Measurements from ENCODE around the gene COQ4. TPM values are rescaled to one million over a fixed set of nuclear protein-coding genes. Genes with fewer than 3 reads are reported as not detected.

The COQ4 gene
- total and polyA plus RNA-seq, 4 donors: 12.8 to 53.3 (median 33.8) TPM

DNA sequence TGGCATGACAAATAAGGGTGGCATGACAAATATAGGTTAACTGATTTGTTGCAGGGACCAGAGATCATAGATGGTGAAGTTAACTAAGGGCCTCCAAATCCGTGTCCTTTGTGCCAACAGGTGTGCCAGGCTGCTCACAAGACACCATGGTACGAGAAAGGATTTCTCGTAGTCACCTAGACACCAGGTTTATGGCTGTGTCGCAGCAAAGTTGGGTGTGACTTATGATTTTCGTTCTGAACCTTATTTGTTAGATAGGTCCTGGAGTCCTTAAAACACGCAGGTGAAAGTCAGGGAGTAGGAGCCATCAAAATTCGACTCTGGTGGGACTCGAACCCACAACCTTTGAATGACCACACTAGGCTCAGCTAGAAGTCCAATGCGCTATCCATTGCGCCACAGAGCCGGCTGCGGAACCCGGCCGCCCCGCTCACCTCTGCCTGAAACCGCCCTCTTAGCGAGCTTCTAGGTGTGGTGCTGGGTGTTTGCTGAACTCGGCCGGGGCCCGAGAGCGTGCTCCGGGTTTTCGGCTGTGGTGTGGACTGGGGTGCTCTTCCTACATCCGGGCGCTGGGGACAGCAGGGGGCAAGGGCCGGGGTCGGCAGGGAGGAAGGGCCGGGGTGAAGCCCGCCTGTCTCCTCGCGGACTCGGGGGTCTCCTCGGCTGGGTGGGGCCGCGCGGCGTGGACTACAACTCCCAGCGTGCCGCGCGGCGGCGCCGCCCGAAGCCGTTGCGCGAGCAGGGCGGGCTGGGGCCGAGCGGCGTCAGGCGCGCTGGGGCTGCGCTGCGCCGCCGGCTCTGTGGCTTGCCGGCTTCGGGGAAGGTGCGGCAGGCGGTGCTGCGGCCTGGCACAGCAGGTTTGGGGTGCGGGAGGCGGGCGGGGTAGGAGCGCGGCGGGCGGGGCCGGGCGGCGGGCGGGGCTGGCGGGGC is 17.4 kb downstream of the COQ4 start, which contains the start of gene SLC27A4:
SLC27A4 (plus strand) TSS at position 767 of the 930 bp plus-strand sequence. CDS start 2,606 bp downstream, outside the sequence.
- TF ChIP-seq, protein P1, sequence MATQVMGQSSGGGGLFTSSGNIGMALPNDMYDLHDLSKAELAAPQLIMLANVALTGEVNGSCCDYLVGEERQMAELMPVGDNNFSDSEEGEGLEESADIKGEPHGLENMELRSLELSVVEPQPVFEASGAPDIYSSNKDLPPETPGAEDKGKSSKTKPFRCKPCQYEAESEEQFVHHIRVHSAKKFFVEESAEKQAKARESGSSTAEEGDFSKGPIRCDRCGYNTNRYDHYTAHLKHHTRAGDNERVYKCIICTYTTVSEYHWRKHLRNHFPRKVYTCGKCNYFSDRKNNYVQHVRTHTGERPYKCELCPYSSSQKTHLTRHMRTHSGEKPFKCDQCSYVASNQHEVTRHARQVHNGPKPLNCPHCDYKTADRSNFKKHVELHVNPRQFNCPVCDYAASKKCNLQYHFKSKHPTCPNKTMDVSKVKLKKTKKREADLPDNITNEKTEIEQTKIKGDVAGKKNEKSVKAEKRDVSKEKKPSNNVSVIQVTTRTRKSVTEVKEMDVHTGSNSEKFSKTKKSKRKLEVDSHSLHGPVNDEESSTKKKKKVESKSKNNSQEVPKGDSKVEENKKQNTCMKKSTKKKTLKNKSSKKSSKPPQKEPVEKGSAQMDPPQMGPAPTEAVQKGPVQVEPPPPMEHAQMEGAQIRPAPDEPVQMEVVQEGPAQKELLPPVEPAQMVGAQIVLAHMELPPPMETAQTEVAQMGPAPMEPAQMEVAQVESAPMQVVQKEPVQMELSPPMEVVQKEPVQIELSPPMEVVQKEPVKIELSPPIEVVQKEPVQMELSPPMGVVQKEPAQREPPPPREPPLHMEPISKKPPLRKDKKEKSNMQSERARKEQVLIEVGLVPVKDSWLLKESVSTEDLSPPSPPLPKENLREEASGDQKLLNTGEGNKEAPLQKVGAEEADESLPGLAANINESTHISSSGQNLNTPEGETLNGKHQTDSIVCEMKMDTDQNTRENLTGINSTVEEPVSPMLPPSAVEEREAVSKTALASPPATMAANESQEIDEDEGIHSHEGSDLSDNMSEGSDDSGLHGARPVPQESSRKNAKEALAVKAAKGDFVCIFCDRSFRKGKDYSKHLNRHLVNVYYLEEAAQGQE (IDR thresholded peaks at IDR 0.05): no peak
- TF ChIP-seq HNF4A (conservative IDR thresholded peaks at IDR 0.05): peak; percentile 27
- TF ChIP-seq ATF3 (IDR thresholded peaks at IDR 0.05): peak; percentile 77
- TF ChIP-seq FOXA1 (IDR thresholded peaks at IDR 0.05): no peak
- no peak for TF ChIP-seq FOXA2 (IDR thresholded peaks at IDR 0.05)
- peak; percentile 56 for TF ChIP-seq YY1 (IDR thresholded peaks at IDR 0.05)
- no peak for TF ChIP-seq RXRA (IDR thresholded peaks at IDR 0.05)
- TF ChIP-seq JUND (IDR thresholded peaks at IDR 0.05): no peak
- no peak for TF ChIP-seq RAD21 (IDR thresholded peaks at IDR 0.05)
- TF ChIP-seq HNF4G (IDR thresholded peaks at IDR 0.05): no peak
- peak; percentile 47 for TF ChIP-seq SP1 (IDR thresholded peaks at IDR 0.05)
- no peak for TF ChIP-seq TAF1 (conservative IDR thresholded peaks at IDR 0.05)
- TF ChIP-seq, protein P2, sequence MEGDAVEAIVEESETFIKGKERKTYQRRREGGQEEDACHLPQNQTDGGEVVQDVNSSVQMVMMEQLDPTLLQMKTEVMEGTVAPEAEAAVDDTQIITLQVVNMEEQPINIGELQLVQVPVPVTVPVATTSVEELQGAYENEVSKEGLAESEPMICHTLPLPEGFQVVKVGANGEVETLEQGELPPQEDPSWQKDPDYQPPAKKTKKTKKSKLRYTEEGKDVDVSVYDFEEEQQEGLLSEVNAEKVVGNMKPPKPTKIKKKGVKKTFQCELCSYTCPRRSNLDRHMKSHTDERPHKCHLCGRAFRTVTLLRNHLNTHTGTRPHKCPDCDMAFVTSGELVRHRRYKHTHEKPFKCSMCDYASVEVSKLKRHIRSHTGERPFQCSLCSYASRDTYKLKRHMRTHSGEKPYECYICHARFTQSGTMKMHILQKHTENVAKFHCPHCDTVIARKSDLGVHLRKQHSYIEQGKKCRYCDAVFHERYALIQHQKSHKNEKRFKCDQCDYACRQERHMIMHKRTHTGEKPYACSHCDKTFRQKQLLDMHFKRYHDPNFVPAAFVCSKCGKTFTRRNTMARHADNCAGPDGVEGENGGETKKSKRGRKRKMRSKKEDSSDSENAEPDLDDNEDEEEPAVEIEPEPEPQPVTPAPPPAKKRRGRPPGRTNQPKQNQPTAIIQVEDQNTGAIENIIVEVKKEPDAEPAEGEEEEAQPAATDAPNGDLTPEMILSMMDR (IDR thresholded peaks at IDR 0.05; ENCODE audit: low read depth, low read length, missing input control): no peak
- no peak for TF ChIP-seq EGR1 (IDR thresholded peaks at IDR 0.05; ENCODE audit: low read depth in 2 of 2)
- peak in 1 of 2 donors; percentile 44 for TF ChIP-seq GABPA (IDR thresholded peaks at IDR 0.05 in 1 of 2, conservative IDR thresholded peaks at IDR 0.05 in 1 of 2)
- TF ChIP-seq, protein P3, sequence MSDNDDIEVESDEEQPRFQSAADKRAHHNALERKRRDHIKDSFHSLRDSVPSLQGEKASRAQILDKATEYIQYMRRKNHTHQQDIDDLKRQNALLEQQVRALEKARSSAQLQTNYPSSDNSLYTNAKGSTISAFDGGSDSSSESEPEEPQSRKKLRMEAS (IDR thresholded peaks at IDR 0.05): no peak
- TF ChIP-seq ZBTB33 (IDR thresholded peaks at IDR 0.05): no peak
- TF ChIP-seq NR2F2 (IDR thresholded peaks at IDR 0.05): no peak
- Histone ChIP-seq H3K36me3 (ENCODE audit: control insufficient read depth in 4 of 4, insufficient read depth in 3 of 4, low read depth in 1 of 4, low read length in 3 of 4) (peaks cover 2 to 19% (median 8%) of the 10 kb centered on the region in 4 donors), H3K9me3 (ENCODE audit: control insufficient read depth in 4 of 4, low read length in 3 of 4) (no peaks in the 10 kb centered on the region), H3K27ac (ENCODE audit: low read depth in 1 of 2, low read length in 2 of 2) (peak within 1 kb of the TSS; percentile 71 to 72), H3K4me3 (ENCODE audit: low read depth in 1 of 3, low read length in 3 of 3) (peak within 1 kb of the TSS; percentile 73 to 82 (median 81)), H3K27me3 (ENCODE audit: control insufficient read depth in 4 of 4, insufficient read depth in 4 of 4, low read length in 3 of 4) (no peaks in the 10 kb centered on the region), H3K4me1 (ENCODE audit: control insufficient read depth in 4 of 4, insufficient read depth in 4 of 4, low read length in 3 of 4) (peaks cover 0 to 18% (median 11%) of the 10 kb centered on the region in 4 donors), H3K9ac (ENCODE audit: low read depth in 1 of 2, low read length in 2 of 2) (peak within 1 kb of the TSS; percentile 60 to 75)
- WGBS: 5% methylated on average over 75 of the region's 75 CpGs
- DNase-seq (ENCODE audit: low spot score): peak; percentile 80
